ENCODE results near the gene MREG.

DNA sequence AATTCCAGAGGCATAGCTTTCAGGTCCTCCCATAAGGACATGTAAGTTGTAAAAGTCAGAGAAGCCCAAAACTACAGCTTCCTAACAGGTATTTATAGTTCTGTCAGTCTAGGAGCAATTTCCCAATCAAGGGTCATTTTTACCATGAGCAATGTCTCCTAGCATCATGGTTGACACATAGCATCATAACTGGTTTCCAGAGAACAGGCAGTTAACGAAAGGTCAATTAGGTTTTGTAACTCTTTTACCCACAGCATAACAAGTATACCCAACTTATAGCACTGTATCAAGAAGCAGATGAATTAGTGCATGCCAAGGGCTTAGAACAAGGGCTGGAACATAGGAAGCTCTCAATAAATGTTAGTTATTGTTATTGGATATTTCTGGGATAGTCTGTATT lies 110.1 kb downstream of the MREG start:
- no peak for TF ChIP-seq EZH2phosphoT487 (IDR thresholded peaks at IDR 0.05; ENCODE audit: borderline replicate concordance)
- TF ChIP-seq, protein P1, sequence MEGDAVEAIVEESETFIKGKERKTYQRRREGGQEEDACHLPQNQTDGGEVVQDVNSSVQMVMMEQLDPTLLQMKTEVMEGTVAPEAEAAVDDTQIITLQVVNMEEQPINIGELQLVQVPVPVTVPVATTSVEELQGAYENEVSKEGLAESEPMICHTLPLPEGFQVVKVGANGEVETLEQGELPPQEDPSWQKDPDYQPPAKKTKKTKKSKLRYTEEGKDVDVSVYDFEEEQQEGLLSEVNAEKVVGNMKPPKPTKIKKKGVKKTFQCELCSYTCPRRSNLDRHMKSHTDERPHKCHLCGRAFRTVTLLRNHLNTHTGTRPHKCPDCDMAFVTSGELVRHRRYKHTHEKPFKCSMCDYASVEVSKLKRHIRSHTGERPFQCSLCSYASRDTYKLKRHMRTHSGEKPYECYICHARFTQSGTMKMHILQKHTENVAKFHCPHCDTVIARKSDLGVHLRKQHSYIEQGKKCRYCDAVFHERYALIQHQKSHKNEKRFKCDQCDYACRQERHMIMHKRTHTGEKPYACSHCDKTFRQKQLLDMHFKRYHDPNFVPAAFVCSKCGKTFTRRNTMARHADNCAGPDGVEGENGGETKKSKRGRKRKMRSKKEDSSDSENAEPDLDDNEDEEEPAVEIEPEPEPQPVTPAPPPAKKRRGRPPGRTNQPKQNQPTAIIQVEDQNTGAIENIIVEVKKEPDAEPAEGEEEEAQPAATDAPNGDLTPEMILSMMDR (conservative IDR thresholded peaks at IDR 0.05; ENCODE audit: low read length), result no peak
